Liver (tissue), 9 donors: ENCODE results near the gene CA10. TPM values are rescaled to one million over a fixed set of nuclear protein-coding genes. Genes with fewer than 3 reads are reported as not detected.

Experiments used
- DNase-seq: peaks from one replicate; pipeline ENCODE4 v3.0.0-alpha.2; 2017; ENCODE audit warnings: low spot score
- H3K27ac ChIP-seq, 2 donors: one replicate each; pipeline ENCODE4 v1.7.0; 2013; ENCODE audit warnings: inconsistent platforms in 2 of 2, low read length in 2 of 2, control low read depth in 1 of 2, low read depth in 1 of 2, mild to moderate bottlenecking in 1 of 2
- H3K27me3 ChIP-seq, 4 donors: one replicate each; pipeline versions ENCODE4 v1.6.1 to v1.7.0; 2013; ENCODE audit warnings: low read length in 3 of 4, inconsistent platforms in 1 of 4, mild to moderate bottlenecking in 1 of 4, moderate library complexity in 1 of 4; ENCODE audit not compliant: control insufficient read depth in 4 of 4, insufficient read depth in 4 of 4
- H3K36me3 ChIP-seq, 4 donors: one replicate each; pipeline versions ENCODE4 v1.6.1 to v1.7.0; 2013; ENCODE audit warnings: low read length in 3 of 4, mild to moderate bottlenecking in 3 of 4, low read depth in 1 of 4, moderate library complexity in 1 of 4; ENCODE audit not compliant: control insufficient read depth in 4 of 4, insufficient read depth in 3 of 4
- H3K4me1 ChIP-seq, 4 donors: one replicate each; pipeline versions ENCODE4 v1.6.1 to v1.7.0; 2013; ENCODE audit warnings: low read length in 3 of 4, mild to moderate bottlenecking in 3 of 4, moderate library complexity in 1 of 4; ENCODE audit not compliant: control insufficient read depth in 4 of 4, insufficient read depth in 4 of 4
- H3K4me3 ChIP-seq, 3 donors: one replicate each; pipeline versions ENCODE4 v1.6.1 to v1.7.0; 2013; ENCODE audit warnings: low read length in 3 of 3, control low read depth in 1 of 3, low read depth in 1 of 3, mild to moderate bottlenecking in 1 of 3
- H3K9ac ChIP-seq, 2 donors: one replicate each; pipeline ENCODE4 v1.7.0; 2013; ENCODE audit warnings: low read length in 2 of 2, mild to moderate bottlenecking in 2 of 2, moderate library complexity in 2 of 2, control low read depth in 1 of 2, low read depth in 1 of 2
- H3K9me3 ChIP-seq, 4 donors: one replicate each; pipeline versions ENCODE4 v1.6.1 to v1.7.0; 2013; ENCODE audit warnings: low read length in 3 of 4; ENCODE audit not compliant: control insufficient read depth in 4 of 4
- ATF3 ChIP-seq: IDR thresholded peaks from 2 replicates; pipeline ENCODE4 v1.6.1; 2016; ENCODE audit warnings: antibody characterized with exemption
- CTCF ChIP-seq: fragments of 150-350 bp; IDR thresholded peaks from 2 replicates; pipeline ENCODE4 v1.5.1; 2017; ENCODE audit warnings: improper control_type of control experiment, low read depth, low read length; ENCODE audit not compliant: missing input control
- EGR1 ChIP-seq, 2 donors: IDR thresholded peaks; 2 replicates each; pipeline ENCODE4 v1.6.1; 2016 to 2018; ENCODE audit warnings: antibody characterized with exemption in 2 of 2, low read depth in 2 of 2
- FOXA1 ChIP-seq: IDR thresholded peaks from 2 replicates; pipeline ENCODE4 v1.6.1; 2016; ENCODE audit warnings: antibody characterized with exemption
- FOXA2 ChIP-seq: IDR thresholded peaks from 2 replicates; pipeline ENCODE4 v1.6.1; 2016; ENCODE audit warnings: antibody characterized with exemption
- GABPA ChIP-seq, 2 donors: IDR thresholded peaks in 1 of 2; conservative IDR thresholded peaks in 1 of 2; 2 replicates each; pipeline ENCODE4 v1.6.1; 2016; ENCODE audit warnings: antibody characterized with exemption in 2 of 2, mild to moderate bottlenecking in 1 of 2, moderate library complexity in 1 of 2
- HNF4A ChIP-seq, 2 donors: conservative IDR thresholded peaks; 2 replicates each; pipeline ENCODE4 v1.6.1; 2016; ENCODE audit warnings: antibody characterized with exemption in 2 of 2, mild to moderate bottlenecking in 2 of 2
- HNF4G ChIP-seq: IDR thresholded peaks from 2 replicates; pipeline ENCODE4 v1.6.1; 2016; ENCODE audit warnings: antibody characterized with exemption
- JUND ChIP-seq, 2 donors: IDR thresholded peaks; 2 replicates each; pipeline ENCODE4 v1.6.1; 2016; ENCODE audit warnings: antibody characterized with exemption in 2 of 2
- NR2F2 ChIP-seq: IDR thresholded peaks from 2 replicates; pipeline ENCODE4 v1.6.1; 2016; ENCODE audit warnings: antibody characterized with exemption
- RAD21 ChIP-seq, 2 donors: IDR thresholded peaks; 2 replicates each; pipeline ENCODE4 v1.6.1; 2016; ENCODE audit warnings: antibody characterized with exemption in 2 of 2, mild to moderate bottlenecking in 2 of 2
- REST ChIP-seq: IDR thresholded peaks from 2 replicates; pipeline ENCODE4 v1.6.1; 2016; ENCODE audit warnings: antibody characterized with exemption, mild to moderate bottlenecking
- RXRA ChIP-seq, 2 donors: IDR thresholded peaks; 2 replicates each; pipeline ENCODE4 v1.6.1; 2017 to 2018; ENCODE audit warnings: antibody characterized with exemption in 2 of 2, mild to moderate bottlenecking in 1 of 2
- SP1 ChIP-seq: IDR thresholded peaks from 2 replicates; pipeline ENCODE4 v1.6.1; 2018; ENCODE audit warnings: antibody characterized with exemption, mild to moderate bottlenecking
- TAF1 ChIP-seq: conservative IDR thresholded peaks from 2 replicates; pipeline ENCODE4 v1.6.1; 2016; ENCODE audit warnings: antibody characterized with exemption, mild to moderate bottlenecking
- YY1 ChIP-seq: IDR thresholded peaks from 2 replicates; pipeline ENCODE4 v1.6.1; 2016; ENCODE audit warnings: antibody characterized with exemption, mild to moderate bottlenecking
- WGBS: extraction: QIAGEN DNeasy Blood & Tissue Kit; methylation state at CpG from one replicate; pipeline ENCODE4 v1.1.7; 2013; 5-methylcytosine and 5-hydroxymethylcytosine counted together
- polyA plus RNA-seq, 2 donors: library from polyadenylated mRNA; stranded (reverse) in 1 of 2; unstranded in 1 of 2; fragments of 200-250 nt in 1 of 2; fragments of >200 nt in 1 of 2; fragmentation: Nextera tagmentation in 1 of 2; extraction: Ambion mirVana in 1 of 2; gene quantifications; one replicate each; pipeline versions ENCODE4 v1.2.1 to v1.2.3, GENCODE V29; 2013 to 2015
- total RNA-seq, 2 donors: library from RNA; depleted of rRNA; stranded (reverse); fragments of >200 nt; gene quantifications; one replicate each; pipeline ENCODE4 v1.2.3, GENCODE V29; 2014
- TF ChIP-seq, protein P1 (sequence below): IDR thresholded peaks from 2 replicates; pipeline ENCODE4 v1.6.1; 2016; ENCODE audit warnings: antibody characterized with exemption
- donor health status: healthy.
- donor health status: healthy.
- donor health status: healthy.
- donor health status: healthy.
- donor health status: healthy.

CA10 gene
- total and polyA plus RNA-seq, 4 donors, result 0.05 TPM; not detected in 3

GRCh38 chr17:51687887-51688286 is 470.6 kb downstream of the CA10 start (continued):
- TF ChIP-seq CTCF (no peak), TAF1 (no peak), RXRA (IDR thresholded peaks at IDR 0.05) (no peak), FOXA2 (no peak), NR2F2 (no peak), EGR1 (IDR thresholded peaks at IDR 0.05; ENCODE audit: low read depth in 2 of 2) (no peak), YY1 (no peak)

DNA sequence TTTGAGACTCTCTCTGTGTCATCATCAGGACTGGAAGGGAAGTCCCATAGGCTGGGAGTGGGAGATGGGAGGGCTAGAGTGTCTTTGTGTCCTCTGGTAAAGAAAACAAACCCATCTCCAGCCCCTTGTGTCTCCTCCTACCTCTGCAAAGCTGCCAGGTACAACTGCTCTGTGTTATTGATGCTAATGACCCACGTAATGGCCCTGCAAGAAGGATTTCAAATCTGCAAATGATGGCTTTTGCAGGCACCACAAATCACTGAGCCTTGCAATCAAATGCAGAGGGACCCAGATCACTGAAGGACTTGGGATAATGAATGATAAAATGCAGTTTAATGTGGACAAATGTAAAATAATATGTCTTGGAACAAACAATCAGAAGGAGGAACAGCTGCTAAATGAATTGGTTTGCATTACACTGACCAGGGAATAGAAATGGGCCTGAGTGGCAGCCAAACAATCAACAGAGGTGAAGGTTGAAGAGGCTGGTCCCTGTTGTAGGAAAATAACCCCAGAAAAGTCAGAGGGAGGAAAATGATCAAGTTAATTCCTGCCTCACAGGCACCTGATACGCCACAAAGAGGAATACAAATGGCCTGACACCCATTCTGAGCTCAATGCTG is 473.1 kb downstream of the CA10 start:
- 64% methylated on average over 2 of the region's 2 CpGs for WGBS
- no peak for DNase-seq
- H3K36me3 ChIP-seq, result no peaks in the 10 kb centered on the region
- H3K4me3 ChIP-seq, result no peak overlapping the region
- no peak overlapping the region for H3K27ac ChIP-seq
- H3K9me3 ChIP-seq, result no peaks in the 10 kb centered on the region
- H3K27me3 ChIP-seq, result no peaks in the 10 kb centered on the region
- TF ChIP-seq RAD21 (IDR thresholded peaks at IDR 0.05), result no peak
- TF ChIP-seq RXRA (IDR thresholded peaks at IDR 0.05), result no peak
- H3K9ac ChIP-seq, result no peak overlapping the region
- no peaks in the 10 kb centered on the region for H3K4me1 ChIP-seq

DNA sequence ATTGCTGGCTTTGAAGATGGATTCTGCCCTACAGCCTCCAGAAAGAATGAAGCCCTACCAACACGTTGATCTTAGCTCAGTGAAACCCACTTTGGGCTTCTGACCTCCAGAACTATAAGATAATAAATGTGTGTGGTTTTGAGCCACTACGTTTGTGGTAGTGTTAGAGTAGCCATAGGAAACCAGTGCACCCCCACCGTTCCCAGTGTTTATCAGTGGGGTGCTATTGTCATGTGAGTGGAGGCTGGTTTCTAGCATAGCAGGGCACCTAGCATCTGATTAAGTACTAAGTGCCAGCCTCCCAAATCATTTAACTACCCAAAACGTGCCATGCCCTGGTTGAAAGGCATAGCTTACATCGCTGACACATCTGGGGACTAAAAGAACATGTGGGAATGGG is 474.3 kb downstream of the CA10 start:
- DNase-seq, result no peak
- TF ChIP-seq TAF1, result no peak
- TF ChIP-seq, protein P1, sequence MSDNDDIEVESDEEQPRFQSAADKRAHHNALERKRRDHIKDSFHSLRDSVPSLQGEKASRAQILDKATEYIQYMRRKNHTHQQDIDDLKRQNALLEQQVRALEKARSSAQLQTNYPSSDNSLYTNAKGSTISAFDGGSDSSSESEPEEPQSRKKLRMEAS, result no peak
- no peak for TF ChIP-seq NR2F2
- no peaks in the 10 kb centered on the region for H3K9me3 ChIP-seq
- no peaks in the 10 kb centered on the region for H3K4me1 ChIP-seq
- no peak overlapping the region for H3K4me3 ChIP-seq
- H3K27ac ChIP-seq, result no peak overlapping the region
- no peaks in the 10 kb centered on the region for H3K36me3 ChIP-seq
- H3K9ac ChIP-seq, result no peak overlapping the region
- 53% methylated on average over 5 of the region's 5 CpGs for WGBS
- no peaks in the 10 kb centered on the region for H3K27me3 ChIP-seq

DNA sequence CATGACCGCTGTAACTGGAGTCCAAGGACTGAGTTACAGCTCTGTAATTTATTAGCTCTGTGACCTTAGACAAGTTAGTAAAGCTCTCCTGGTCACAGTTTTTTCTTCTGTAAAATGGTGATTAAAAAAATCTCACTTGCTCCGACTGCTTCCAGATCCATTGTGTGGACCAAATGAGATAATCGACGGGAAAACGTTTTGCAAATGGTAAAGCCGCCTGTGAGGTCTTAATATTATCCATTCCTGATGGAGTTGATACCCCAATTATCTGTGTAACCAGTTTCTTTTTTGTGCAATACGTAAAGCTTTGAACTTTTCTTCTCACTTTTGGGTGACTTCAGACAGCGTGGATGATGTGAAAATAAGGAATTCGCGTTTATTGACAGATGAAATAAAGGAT is 475.2 kb downstream of the CA10 start:
- WGBS, result 85% methylated on average over 10 of the region's 10 CpGs
- no peaks in the 10 kb centered on the region for H3K36me3 ChIP-seq
- no peak for TF ChIP-seq SP1
- no peak for TF ChIP-seq NR2F2
- no peak for TF ChIP-seq REST
- TF ChIP-seq HNF4A (conservative IDR thresholded peaks at IDR 0.05), result no peak
- TF ChIP-seq ATF3, result no peak
- TF ChIP-seq JUND (IDR thresholded peaks at IDR 0.05), result no peak
- TF ChIP-seq, protein P1, result no peak
- no peak for TF ChIP-seq RXRA (IDR thresholded peaks at IDR 0.05)
- TF ChIP-seq FOXA1, result no peak
- TF ChIP-seq FOXA2, result no peak
- TF ChIP-seq HNF4G, result no peak
- no peak for TF ChIP-seq GABPA (IDR thresholded peaks at IDR 0.05 in 1 of 2, conservative IDR thresholded peaks at IDR 0.05 in 1 of 2)
- TF ChIP-seq EGR1 (IDR thresholded peaks at IDR 0.05; ENCODE audit: low read depth in 2 of 2), result no peak
- TF ChIP-seq CTCF, result no peak
- H3K4me1 ChIP-seq, result no peaks in the 10 kb centered on the region
- no peak overlapping the region for H3K27ac ChIP-seq
- H3K4me3 ChIP-seq, result no peak overlapping the region
- H3K9ac ChIP-seq, result no peak overlapping the region
- DNase-seq, result no peak
- no peaks in the 10 kb centered on the region for H3K9me3 ChIP-seq
- no peaks in the 10 kb centered on the region for H3K27me3 ChIP-seq
